Measurements from ENCODE around the gene STXBP1. TPM values are rescaled to one million over a fixed set of nuclear protein-coding genes. Genes with fewer than 3 reads are reported as not detected.

STXBP1 gene
- total and polyA plus RNA-seq, 12 donors: 14.4 to 59.2 (median 46.4) TPM

DNA sequence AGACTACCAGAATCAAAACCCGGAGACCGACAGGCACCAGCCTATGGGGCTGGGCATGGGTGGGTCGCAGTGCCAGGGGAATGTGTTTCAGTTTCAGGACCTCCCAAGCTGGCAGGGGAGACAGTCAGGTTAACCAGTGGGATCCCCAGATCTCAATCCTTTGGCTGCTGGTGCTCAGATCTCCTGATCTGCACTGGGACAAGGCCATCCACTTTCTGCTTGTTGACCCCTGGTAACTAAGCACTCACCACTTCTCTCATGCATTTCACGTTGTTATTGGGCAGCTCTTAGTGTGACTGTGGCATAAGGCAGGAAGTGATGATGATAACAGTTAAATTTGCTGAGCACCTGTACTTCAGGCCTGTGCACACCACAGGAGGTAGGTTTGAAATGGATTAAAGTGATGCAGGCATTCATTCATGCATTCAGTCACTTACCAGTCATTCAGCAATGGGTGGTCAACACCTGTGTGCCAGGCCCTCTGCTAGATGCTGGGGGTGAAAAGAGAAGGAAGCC is 42.1 kb upstream of the STXBP1 start:
- peak in 1 of 8 donors; percentile 0 for ATAC-seq
- Histone ChIP-seq H3K9me3 (no peaks in the 10 kb centered on the region), H3K4me3 (peak overlapping the region; percentile 55 to 93 (median 84)), H3K36me3 (peaks cover 0 to 11% (median 0%) of the 10 kb centered on the region in 9 donors), H3K4me1 (peaks cover 4 to 69% (median 37%) of the 10 kb centered on the region in 9 donors), H3K27me3 (peaks cover 0 to 8% (median 0%) of the 10 kb centered on the region in 7 donors), H3K27ac (peak overlapping the region in 9 of 10 donors; percentile 85 to 95 (median 94))
- TF ChIP-seq, protein P1, sequence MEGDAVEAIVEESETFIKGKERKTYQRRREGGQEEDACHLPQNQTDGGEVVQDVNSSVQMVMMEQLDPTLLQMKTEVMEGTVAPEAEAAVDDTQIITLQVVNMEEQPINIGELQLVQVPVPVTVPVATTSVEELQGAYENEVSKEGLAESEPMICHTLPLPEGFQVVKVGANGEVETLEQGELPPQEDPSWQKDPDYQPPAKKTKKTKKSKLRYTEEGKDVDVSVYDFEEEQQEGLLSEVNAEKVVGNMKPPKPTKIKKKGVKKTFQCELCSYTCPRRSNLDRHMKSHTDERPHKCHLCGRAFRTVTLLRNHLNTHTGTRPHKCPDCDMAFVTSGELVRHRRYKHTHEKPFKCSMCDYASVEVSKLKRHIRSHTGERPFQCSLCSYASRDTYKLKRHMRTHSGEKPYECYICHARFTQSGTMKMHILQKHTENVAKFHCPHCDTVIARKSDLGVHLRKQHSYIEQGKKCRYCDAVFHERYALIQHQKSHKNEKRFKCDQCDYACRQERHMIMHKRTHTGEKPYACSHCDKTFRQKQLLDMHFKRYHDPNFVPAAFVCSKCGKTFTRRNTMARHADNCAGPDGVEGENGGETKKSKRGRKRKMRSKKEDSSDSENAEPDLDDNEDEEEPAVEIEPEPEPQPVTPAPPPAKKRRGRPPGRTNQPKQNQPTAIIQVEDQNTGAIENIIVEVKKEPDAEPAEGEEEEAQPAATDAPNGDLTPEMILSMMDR (IDR thresholded peaks at IDR 0.05): no peak
- no peak for DNase-seq
- intact Hi-C loops (cut with DNase I): loop anchor here in 5 of 10 donors (2.0 to 5.0 kb wide), 4 partner anchors 38 to 48 kb away; no protein-coding TSS in a partner anchor
- WGBS, 2 donors: 27 to 37% methylated on average over 4 of the region's 4 CpGs

DNA sequence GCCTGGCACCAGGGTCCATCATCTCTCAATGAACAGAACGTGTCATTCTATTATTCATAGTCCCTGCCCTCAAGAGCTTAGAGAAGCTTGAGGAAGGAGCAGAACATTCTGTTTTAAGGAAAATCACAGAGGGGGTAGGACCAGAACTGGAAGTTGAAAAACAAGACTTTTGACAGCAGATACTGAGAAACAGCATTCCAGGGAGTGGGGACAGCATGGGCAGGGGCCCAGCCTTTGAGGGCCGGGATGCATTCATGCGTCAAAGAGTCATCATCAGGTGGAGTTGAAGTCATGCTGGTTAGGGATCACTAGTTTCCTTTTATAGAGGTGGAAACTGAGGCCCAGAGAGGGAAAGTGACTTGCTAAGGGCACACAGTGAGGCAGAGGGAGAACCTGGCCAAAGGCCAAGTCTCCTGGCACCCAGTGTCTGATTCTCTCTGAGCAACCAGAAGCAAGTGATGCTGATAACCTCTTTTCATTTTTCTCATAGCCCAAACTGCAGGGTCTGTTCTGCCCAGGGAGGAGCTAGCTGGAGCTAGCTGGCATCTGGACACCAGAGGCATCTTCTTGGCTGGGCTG is 41.5 kb upstream of the STXBP1 start:
- Histone ChIP-seq H3K4me3 (no peak overlapping the region), H3K9me3 (no peaks in the 10 kb centered on the region), H3K27me3 (peaks cover 0 to 8% (median 0%) of the 10 kb centered on the region in 7 donors), H3K36me3 (peaks cover 0 to 6% (median 0%) of the 10 kb centered on the region in 9 donors), H3K4me1 (peaks cover 4 to 70% (median 37%) of the 10 kb centered on the region in 9 donors), H3K27ac (peak overlapping the region in 4 of 10 donors; percentile 95)
- ATAC-seq: no peak
- intact Hi-C loops (cut with DNase I): no loop called here
- WGBS, 2 donors: 86 to 89% methylated on average over 3 of the region's 3 CpGs
- no peak for DNase-seq
- TF ChIP-seq, protein P1 (IDR thresholded peaks at IDR 0.05): no peak

DNA sequence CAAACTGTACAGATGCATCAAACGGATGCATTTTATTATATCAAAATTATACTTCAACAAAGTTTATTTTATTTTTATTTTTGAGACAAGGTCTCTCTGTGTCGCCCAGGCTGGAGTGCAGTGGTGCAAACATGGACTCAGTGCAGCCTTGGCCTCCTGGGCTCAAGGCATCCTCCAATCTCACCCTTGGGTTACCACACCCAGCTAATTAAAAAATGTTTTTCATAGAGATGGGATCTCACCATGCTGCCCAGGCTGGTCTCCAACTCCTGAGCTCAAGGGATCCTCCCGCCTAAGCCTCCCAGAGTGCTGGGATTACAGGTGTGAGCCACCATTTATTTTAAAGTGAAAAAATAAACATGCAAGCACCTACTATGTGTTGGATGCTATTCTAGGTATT is 40.1 kb upstream of the STXBP1 start:
- DNase-seq (no peak), ATAC-seq (no peak)
- intact Hi-C loops (cut with DNase I): no loop called here
- Histone ChIP-seq H3K36me3 (no peaks in the 10 kb centered on the region), H3K4me1 (peaks cover 1 to 68% (median 27%) of the 10 kb centered on the region in 9 donors), H3K4me3 (no peak overlapping the region), H3K9me3 (no peaks in the 10 kb centered on the region), H3K27me3 (peaks cover 0 to 8% (median 0%) of the 10 kb centered on the region in 7 donors), H3K27ac (no peak overlapping the region)
- WGBS, 2 donors: 93 to 97% methylated on average over 3 of the region's 3 CpGs
- TF ChIP-seq, protein P1 (IDR thresholded peaks at IDR 0.05): no peak

DNA sequence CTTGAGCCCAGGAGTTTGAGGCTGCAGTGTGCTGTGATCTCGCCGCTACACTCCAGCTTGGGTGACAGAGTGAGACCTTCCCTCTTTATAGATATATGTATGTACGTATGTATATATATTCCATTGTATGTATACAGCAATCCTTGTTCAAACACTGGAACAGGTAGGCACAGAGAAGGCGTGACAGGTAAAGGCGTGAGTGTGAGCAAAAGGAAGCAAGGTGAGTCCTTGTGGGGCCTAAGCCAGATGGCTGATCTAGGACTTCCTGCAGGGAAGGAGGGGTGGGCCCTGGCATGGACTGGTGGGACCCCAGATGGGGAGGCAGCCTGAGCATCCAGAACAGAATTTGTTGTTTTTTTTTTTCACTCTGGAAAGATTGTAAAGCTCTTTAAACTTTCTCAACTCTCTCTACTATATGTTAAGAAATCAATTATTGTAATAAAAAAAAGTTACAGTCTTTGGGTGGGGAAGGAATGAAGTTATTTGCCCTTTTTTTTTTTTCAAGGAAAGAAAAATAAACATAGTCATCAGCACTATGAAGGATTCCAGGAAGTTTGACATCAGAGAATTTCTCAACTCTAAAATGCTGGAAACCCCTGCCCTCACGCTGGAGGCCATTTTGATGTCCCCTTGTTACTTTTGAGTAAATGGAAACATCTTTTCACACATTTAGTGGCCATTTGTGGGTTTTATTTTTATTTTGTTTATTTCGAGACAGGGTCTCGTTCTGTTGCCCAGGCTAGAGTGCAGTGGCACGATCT is 38.9 kb upstream of the STXBP1 start:
- intact Hi-C loops (cut with DNase I): no loop called here
- H3K27ac ChIP-seq: peak overlapping the region in 6 of 10 donors; percentile 9 to 88 (median 44)
- TF ChIP-seq, protein P1 (IDR thresholded peaks at IDR 0.05): no peak
- ATAC-seq (no peak), DNase-seq (no peak)
- H3K4me1 ChIP-seq: peaks cover 0 to 62% (median 16%) of the 10 kb centered on the region in 9 donors
- H3K9me3 ChIP-seq: no peaks in the 10 kb centered on the region
- WGBS, 2 donors: 91 to 94% methylated on average over 9 of the region's 9 CpGs
- H3K36me3 ChIP-seq: no peaks in the 10 kb centered on the region
- no peak overlapping the region for H3K4me3 ChIP-seq
- H3K27me3 ChIP-seq: peaks cover 0 to 5% (median 0%) of the 10 kb centered on the region in 7 donors

Measured in heart right ventricle (tissue), 16 donors.